Esophagus muscularis mucosa (tissue), 3 donors: ENCODE measurements around the gene NRG2.

ENCODE experiments used
- CTCF ChIP-seq, 3 experiments: fragments of 200-600 bp in 2 of 3; fragments of 450-650 bp in 1 of 3; sonication (generic) in 2 of 3; IDR thresholded peaks; one replicate each; pipeline ENCODE4 v1.5.1; 2017 to 2019; ENCODE audit warnings: antibody characterized with exemption in 3 of 3, mild to moderate bottlenecking in 2 of 3, moderate library complexity in 1 of 3
- EP300 ChIP-seq: sonication (generic); formaldehyde crosslinking; IDR thresholded peaks from one replicate; pipeline ENCODE4 v1.6.1; 2017; ENCODE audit warnings: antibody characterized with exemption

GRCh38 chr5:139805545-139805944 lies 237.6 kb downstream of the NRG2 start:
- no peak for TF ChIP-seq CTCF (IDR thresholded peaks at IDR 0.05)
- TF ChIP-seq EP300 = no peak
